ENCODE data around the gene ZMYM2. TPM values are rescaled to one million over a fixed set of nuclear protein-coding genes. Genes with fewer than 3 reads are reported as not detected.

The ZMYM2 gene
- polyA plus RNA-seq, 1 experiment, result 11.6 TPM

- Histone ChIP-seq H3K27me3 (ENCODE audit: control insufficient read depth, insufficient read depth, low read length) (no peaks in the 10 kb centered on the region; the same call in 1 of the 2 replicates), H3K36me3 (ENCODE audit: control insufficient read depth, insufficient read depth, low read length) (no peaks in the 10 kb centered on the region), H3K4me3 (ENCODE audit: low read depth, low read length) (peak overlapping the region; percentile 33; the same call in 1 of the 2 replicates)
- ChIA-PET CTCF (interaction anchor here (0.6 to 2.4 kb wide), 6 partner anchors 9 to 522 kb away, joined by 3 to 16 read pairs (median 4); no protein-coding TSS in a partner anchor), POLR2A (interaction anchor here (0.7 kb wide), 1 partner anchor 19 kb away, joined by 4 read pairs; no protein-coding TSS in a partner anchor)
- DNase-seq (ENCODE audit: low read depth), result no peak
- no peak for TF ChIP-seq CTCF (IDR thresholded peaks at IDR 0.05; ENCODE audit: insufficient read depth, low read depth, low read length)
Measured at GRCh38 chr13:20127262-20127561, 168.7 kb downstream of the ZMYM2 start.

- CTCF ChIA-PET, result interaction anchor here (0.9 to 2.4 kb wide), 5 partner anchors 9 to 45 kb away, joined by 3 to 16 read pairs (median 5); no protein-coding TSS in a partner anchor
- TF ChIP-seq CTCF (IDR thresholded peaks at IDR 0.05; ENCODE audit: insufficient read depth, low read depth, low read length), result peak; percentile 49; the same call in 1 of the 2 replicates
- Histone ChIP-seq H3K4me3 (ENCODE audit: low read depth, low read length) (peak overlapping the region; percentile 33), H3K36me3 (ENCODE audit: control insufficient read depth, insufficient read depth, low read length) (no peaks in the 10 kb centered on the region), H3K27me3 (ENCODE audit: control insufficient read depth, insufficient read depth, low read length) (no peaks in the 10 kb centered on the region; the same call in 1 of the 2 replicates)
- no peak for DNase-seq (ENCODE audit: low read depth)
- POLR2A ChIA-PET, result interaction anchor here (0.7 kb wide), 1 partner anchor 20 kb away, joined by 4 read pairs; no protein-coding TSS in a partner anchor
Measured at GRCh38 chr13:20127562-20128458, 169.3 kb downstream of the ZMYM2 start.

GRCh38 chr13:20128459-20128931 lies 170.0 kb downstream of the ZMYM2 start:
- peak; percentile 24; the same call in 1 of the 2 replicates for TF ChIP-seq CTCF (IDR thresholded peaks at IDR 0.05; ENCODE audit: insufficient read depth, low read depth, low read length)
- Histone ChIP-seq H3K36me3 (ENCODE audit: control insufficient read depth, insufficient read depth, low read length) (no peaks in the 10 kb centered on the region), H3K27me3 (ENCODE audit: control insufficient read depth, insufficient read depth, low read length) (no peaks in the 10 kb centered on the region; the same call in 1 of the 2 replicates), H3K4me3 (ENCODE audit: low read depth, low read length) (no peak overlapping the region; the same call in 1 of the 2 replicates)
- POLR2A ChIA-PET, result no interaction called here
- no peak for DNase-seq (ENCODE audit: low read depth)
- CTCF ChIA-PET, result interaction anchor here (1.2 to 2.4 kb wide), 3 partner anchors 10 to 13 kb away, joined by 4 to 16 read pairs (median 5); no protein-coding TSS in a partner anchor

- CTCF ChIA-PET, result no interaction called here
- POLR2A ChIA-PET, result no interaction called here
Measured at GRCh38 chr13:20129076-20129475, 170.5 kb downstream of the ZMYM2 start.

More at GRCh38 chr13:20129076-20129475, 170.5 kb downstream of the ZMYM2 start:
- Histone ChIP-seq H3K36me3 (ENCODE audit: control insufficient read depth, insufficient read depth, low read length) (no peaks in the 10 kb centered on the region), H3K27me3 (ENCODE audit: control insufficient read depth, insufficient read depth, low read length) (no peaks in the 10 kb centered on the region; the same call in 1 of the 2 replicates), H3K4me3 (ENCODE audit: low read depth, low read length) (no peak overlapping the region)
- DNase-seq (ENCODE audit: low read depth), result no peak
- TF ChIP-seq CTCF (IDR thresholded peaks at IDR 0.05; ENCODE audit: insufficient read depth, low read depth, low read length), result no peak
